ENCODE results near the gene NPTX1.

NPTX1 gene

GRCh38 chr17:80424878-80425765 lies 51.3 kb downstream of the NPTX1 start:
- DNase-seq = no peak

DNA sequence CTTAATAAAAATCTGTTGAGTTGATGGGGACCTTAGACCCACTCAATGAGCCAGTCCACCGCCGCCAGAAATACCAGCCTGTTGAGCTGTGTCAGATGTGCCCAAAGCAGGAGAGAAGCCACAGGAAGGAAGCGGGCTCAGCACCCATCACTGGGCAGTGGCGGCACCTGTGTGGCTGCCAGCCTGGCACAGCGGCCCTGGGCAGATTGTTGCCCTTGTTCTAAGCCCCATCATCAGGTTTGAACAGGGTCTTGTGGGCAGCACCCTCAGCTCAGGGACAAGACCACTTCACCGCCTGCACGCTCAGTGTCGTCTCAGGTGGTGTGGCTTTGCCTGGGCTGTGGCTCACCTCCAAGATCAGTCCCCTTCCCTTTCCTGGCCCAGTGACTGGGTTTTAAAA lies 52.1 kb downstream of the NPTX1 start:
- peak; percentile 11 for DNase-seq

DNA sequence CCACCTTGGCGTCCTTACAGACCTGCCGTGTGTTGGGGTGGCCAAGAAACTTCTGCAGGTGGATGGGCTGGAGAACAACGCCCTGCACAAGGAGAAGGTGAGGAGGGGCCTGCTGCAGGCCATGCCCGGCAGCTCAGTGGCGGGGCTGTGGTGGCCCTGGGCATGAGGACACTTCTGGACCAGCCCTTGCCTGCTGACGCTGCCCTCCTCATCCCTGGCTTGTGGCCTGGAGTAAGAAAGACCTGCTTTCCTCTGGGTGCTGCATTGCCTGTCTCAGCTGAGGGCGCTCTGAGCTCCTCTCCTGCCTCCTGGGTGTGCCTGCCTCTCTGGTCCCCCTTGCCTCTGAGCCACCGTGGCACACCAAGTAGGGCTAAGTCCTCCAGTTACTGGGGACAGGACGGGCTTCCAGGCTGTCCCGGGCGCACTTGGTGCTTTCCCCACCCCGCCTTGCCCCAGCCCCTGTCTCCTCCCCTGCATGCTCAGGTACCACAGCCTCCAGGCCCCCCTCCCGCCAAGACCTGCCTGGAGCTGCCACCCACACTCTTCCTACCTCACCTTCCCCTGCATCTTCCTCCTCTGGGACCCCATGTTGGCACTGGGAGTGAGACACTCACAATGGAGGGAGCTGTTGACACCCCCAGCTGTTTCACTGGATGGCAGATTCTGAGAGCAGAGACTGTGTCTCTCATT lies 52.7 kb downstream of the NPTX1 start:
- DNase-seq = no peak

- no peak for DNase-seq
Measured at GRCh38 chr17:80422981-80423380, 53.4 kb downstream of the NPTX1 start.

DNA sequence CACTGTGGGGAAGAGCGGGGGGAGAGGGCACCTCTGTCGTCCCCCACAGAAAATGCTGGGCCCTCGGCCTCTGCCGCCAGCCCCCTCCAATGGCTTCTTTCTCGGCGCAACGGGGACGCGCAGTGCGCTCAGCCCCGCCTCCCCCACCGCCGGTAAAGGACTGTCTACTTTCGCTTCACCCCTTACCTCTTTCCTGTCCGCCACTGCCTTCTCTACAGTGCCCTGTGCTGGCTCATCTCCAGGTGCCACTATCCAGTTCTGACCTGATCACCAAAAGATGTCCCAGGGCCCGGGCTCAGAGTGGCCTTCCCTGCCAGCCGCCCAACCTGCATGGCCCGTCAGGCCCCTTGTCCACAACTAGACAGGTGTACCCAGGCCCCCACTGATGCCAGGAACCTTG lies 54.1 kb downstream of the NPTX1 start:
- no peak for DNase-seq

- DNase-seq = no peak
Measured at GRCh38 chr17:80421381-80422090, 54.9 kb downstream of the NPTX1 start.

DNA sequence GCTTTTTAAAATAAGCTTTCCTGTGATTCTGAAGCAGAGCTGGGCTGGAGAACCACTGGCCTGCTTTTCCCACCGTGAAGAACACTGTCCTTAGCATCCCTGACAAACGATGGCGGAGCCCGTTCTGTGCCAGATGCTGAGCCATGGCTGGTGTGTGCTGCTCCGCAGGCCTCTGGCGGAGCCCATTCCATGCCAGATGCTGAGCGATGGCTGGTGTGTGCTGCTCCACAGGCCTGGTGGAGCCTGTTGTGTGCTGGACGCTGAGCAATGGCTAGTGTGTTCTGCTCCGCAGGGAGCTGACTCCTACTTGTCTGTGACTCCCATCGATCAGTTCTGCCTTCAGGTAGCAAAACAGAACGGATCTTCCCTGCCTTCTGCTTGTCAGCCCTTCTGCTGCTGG lies 57.2 kb downstream of the NPTX1 start:
- no peak for DNase-seq

DNA sequence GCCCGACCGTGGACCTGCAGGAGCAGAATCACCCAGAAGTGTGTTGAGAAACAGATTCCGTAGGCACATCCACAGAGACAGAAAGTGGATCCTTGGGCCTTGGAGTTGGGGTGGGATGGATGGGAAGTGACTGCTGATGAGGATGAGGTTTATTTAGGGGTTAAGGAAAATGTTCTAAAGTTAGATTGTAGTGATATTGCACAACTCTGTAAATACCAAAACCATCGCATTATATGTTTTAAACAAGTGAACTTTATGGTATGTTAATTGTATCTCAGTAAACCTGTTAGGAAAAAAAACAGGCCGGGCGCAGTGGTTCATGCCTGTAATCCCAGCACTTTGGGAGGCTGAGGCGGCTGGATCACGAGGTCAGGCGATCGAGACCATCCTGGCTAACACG lies 57.8 kb downstream of the NPTX1 start:
- no peak for DNase-seq
